Measurements from ENCODE around the gene BRSK2.

DNA sequence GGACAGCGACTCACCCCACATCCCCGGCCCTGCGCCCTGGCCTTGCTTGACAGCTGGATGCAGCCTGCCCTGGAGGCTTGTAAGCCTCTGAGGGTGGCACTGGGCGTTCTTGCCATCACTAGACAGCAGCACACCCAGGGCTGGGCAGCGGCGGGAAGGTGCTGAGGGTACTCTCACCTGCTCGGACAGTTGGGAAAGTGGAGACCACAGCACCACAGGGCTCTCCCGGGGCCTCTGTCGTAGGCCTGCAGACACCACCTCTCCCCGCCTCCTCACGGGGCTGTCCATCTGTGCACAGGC is 18.8 kb upstream of the BRSK2 start:
- TF ChIP-seq, protein P1, sequence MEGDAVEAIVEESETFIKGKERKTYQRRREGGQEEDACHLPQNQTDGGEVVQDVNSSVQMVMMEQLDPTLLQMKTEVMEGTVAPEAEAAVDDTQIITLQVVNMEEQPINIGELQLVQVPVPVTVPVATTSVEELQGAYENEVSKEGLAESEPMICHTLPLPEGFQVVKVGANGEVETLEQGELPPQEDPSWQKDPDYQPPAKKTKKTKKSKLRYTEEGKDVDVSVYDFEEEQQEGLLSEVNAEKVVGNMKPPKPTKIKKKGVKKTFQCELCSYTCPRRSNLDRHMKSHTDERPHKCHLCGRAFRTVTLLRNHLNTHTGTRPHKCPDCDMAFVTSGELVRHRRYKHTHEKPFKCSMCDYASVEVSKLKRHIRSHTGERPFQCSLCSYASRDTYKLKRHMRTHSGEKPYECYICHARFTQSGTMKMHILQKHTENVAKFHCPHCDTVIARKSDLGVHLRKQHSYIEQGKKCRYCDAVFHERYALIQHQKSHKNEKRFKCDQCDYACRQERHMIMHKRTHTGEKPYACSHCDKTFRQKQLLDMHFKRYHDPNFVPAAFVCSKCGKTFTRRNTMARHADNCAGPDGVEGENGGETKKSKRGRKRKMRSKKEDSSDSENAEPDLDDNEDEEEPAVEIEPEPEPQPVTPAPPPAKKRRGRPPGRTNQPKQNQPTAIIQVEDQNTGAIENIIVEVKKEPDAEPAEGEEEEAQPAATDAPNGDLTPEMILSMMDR (IDR thresholded peaks at IDR 0.05) = no peak
- TF ChIP-seq POLR2A (IDR thresholded peaks at IDR 0.05) = no peak
